Activated naive CD8-positive, alpha-beta T cell treated with anti-CD3 and anti-CD28 coated beads for 36 hours (primary cell): Measurements from ENCODE around the gene PCNT. TPM values are rescaled to one million over a fixed set of nuclear protein-coding genes. Genes with fewer than 3 reads are reported as not detected.

Experiments used
- DNase-seq: peaks from one replicate; pipeline ENCODE4 v3.0.0; 2021
- H3K27ac Mint-ChIP-seq: one replicate; pipeline ENCODE4 v1.8.0; 2022; ENCODE audit warnings: mild to moderate bottlenecking, moderate library complexity, mixed read lengths
- H3K27me3 Mint-ChIP-seq: one replicate; pipeline ENCODE4 v1.8.0; 2022; ENCODE audit warnings: mild to moderate bottlenecking, mixed read lengths
- H3K36me3 Mint-ChIP-seq: one replicate; pipeline ENCODE4 v1.8.0; 2021; ENCODE audit warnings: mild to moderate bottlenecking, mixed read lengths
- H3K4me1 Mint-ChIP-seq: one replicate; pipeline ENCODE4 v1.8.0; 2021; ENCODE audit warnings: mixed read lengths
- H3K4me3 Mint-ChIP-seq: one replicate; pipeline ENCODE4 v1.8.0; 2022; ENCODE audit warnings: mild to moderate bottlenecking, moderate library complexity, mixed read lengths
- H3K9me3 Mint-ChIP-seq: one replicate; pipeline ENCODE4 v1.8.0; 2022; ENCODE audit warnings: mixed read lengths
- total RNA-seq, 2 experiments: library from RNA; stranded (reverse); gene quantifications; one replicate each; pipeline ENCODE4 v1.2.3, GENCODE V29; 2021

PCNT gene
- total RNA-seq, 2 experiments from 2014 or later = 49.4 to 53.4 TPM

- H3K4me1 Mint-ChIP-seq = peaks cover 16% of the 10 kb centered on the region
- H3K36me3 Mint-ChIP-seq = peaks cover 32% of the 10 kb centered on the region
- H3K27me3 Mint-ChIP-seq = no peaks in the 10 kb centered on the region
- no peaks in the 10 kb centered on the region for H3K9me3 Mint-ChIP-seq
- H3K27ac Mint-ChIP-seq = no peak overlapping the region
- no peak for DNase-seq
- no peak overlapping the region for H3K4me3 Mint-ChIP-seq
Measured at GRCh38 chr21:46318464-46318845, 5.5 kb upstream of the PCNT start.

GRCh38 chr21:46319186-46319585, 4.8 kb upstream of the PCNT start:
- Mint-ChIP-seq H3K36me3 (peaks cover 29% of the 10 kb centered on the region), H3K27me3 (no peaks in the 10 kb centered on the region), H3K27ac (no peak overlapping the region), H3K9me3 (no peaks in the 10 kb centered on the region), H3K4me1 (peaks cover 16% of the 10 kb centered on the region), H3K4me3 (no peak overlapping the region)
- DNase-seq = no peak

- Mint-ChIP-seq H3K27me3 (no peaks in the 10 kb centered on the region), H3K27ac (no peak overlapping the region), H3K36me3 (peaks cover 29% of the 10 kb centered on the region), H3K4me3 (peak overlapping the region; percentile 16), H3K4me1 (peaks cover 17% of the 10 kb centered on the region), H3K9me3 (no peaks in the 10 kb centered on the region)
- DNase-seq = no peak
Measured at GRCh38 chr21:46320331-46320801, 3.6 kb upstream of the PCNT start.

- peak overlapping the region; percentile 92 for H3K4me3 Mint-ChIP-seq
- DNase-seq = peak; percentile 28
- no peaks in the 10 kb centered on the region for H3K27me3 Mint-ChIP-seq
- no peaks in the 10 kb centered on the region for H3K9me3 Mint-ChIP-seq
- peak overlapping the region; percentile 93 for H3K27ac Mint-ChIP-seq
- peaks cover 28% of the 10 kb centered on the region for H3K4me1 Mint-ChIP-seq
- peaks cover 39% of the 10 kb centered on the region for H3K36me3 Mint-ChIP-seq
Measured at GRCh38 chr21:46322351-46323226, 1.4 kb upstream of the PCNT start.

DNA sequence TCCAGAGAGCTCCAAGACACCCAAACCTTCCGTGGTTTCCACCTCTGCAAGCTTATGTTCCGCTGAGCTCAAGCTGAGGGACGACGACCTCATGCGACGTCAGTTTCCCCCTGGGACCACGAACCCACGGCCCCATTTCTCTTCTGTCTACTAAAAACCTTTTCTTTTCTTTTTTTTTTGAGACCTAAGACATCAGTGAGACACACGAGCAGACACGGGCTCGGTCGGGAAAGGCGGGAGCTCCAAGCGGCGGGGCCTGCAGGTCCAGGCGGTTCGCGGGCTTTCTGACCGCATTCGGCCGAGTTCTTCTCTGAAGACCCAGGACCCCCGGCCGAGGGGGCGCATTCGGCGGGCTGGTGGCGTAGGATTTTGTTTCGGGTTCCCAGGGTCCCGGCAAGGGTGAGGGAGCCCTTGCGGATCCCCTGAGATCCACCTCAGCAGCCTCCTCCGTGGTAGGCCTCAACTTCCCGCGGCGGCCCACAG, 688 bp upstream of the PCNT start:
- Mint-ChIP-seq H3K4me1 (peaks cover 28% of the 10 kb centered on the region), H3K36me3 (peaks cover 39% of the 10 kb centered on the region), H3K27me3 (no peaks in the 10 kb centered on the region), H3K4me3 (peak overlapping the region; percentile 92), H3K27ac (peak overlapping the region; percentile 93), H3K9me3 (no peaks in the 10 kb centered on the region)
- DNase-seq = no peak

DNA sequence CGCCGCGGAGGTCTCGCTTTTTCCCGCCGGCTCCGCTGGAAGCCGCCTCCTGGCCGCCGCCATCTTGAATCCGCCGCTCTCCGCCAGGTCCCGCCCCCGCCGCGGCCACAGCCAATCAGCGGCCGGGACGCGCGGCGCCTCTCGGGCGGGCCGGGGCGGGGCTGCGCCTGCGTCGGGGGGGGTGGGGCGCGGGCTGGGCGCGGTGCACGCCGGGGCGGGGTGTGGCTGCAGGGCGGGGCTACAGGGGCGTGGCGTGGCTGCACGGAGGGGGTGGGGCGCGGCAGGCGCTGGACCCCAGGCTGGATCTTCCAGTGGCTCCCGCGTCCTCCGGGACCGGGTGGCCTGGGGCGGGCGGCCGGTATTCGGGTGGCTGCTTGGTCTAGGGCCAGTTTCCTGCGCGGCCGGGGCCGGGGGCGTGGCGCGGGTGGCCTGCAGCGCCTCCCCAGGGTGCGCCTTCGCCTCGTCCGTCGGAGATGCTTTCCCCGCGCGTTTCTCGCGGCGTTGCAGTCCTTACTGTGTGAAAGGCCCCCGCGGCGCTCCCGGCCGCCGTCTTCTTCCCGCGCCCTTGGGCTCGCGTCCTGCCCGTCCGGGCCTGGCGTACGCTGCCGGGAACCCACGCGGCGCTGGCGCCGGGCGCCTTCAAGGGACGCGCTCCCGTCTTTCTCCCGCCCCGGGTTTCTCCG, 575 bp downstream of the PCNT start:
- Mint-ChIP-seq H3K4me3 (peak overlapping the region; percentile 92), H3K27me3 (no peaks in the 10 kb centered on the region), H3K36me3 (peaks cover 39% of the 10 kb centered on the region)

DNA sequence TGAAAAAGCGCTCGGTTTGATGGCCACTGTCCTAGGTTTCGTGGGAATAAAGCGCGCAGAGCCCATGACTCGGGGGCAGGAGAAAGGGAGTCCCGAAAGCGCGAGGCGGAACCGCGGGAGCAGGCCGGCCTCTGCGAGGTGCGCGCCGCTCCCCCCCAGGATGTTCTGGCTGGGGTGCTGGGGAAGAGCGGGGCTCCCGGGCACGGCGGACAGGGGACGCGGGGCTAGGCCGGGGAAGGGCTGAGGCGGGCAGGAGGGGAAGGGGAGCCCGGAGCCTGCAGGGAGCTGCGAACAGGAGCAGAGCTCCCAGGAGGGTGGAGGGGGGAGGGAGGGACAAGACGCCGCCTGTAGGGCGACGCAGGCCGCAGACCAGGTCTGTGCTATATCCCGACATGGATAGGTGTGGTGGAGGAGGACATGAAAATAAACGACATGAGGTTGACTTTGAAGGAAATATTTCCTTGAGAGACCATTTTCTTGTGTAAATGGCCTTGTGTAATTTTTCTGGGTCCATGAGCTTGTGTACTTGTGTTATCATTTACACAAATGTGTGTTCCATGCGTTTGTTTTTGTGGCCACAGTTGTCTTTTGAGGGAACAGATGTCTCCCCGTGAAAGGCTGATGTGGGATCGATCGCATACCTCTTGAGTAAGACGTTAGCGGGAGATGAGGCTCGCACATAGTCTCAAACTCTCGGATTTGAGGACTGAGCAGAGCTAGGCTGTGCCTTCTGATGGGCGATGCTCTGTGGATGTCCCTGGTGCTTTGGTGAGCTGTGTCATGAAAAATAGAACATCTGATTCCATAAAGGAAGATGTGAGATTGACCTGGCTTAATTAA, 1.3 kb downstream of the PCNT start:
- H3K4me3 Mint-ChIP-seq = peak overlapping the region; percentile 74
- no peaks in the 10 kb centered on the region for H3K27me3 Mint-ChIP-seq
- peaks cover 28% of the 10 kb centered on the region for H3K4me1 Mint-ChIP-seq
- H3K27ac Mint-ChIP-seq = peak overlapping the region; percentile 72
- DNase-seq = peak; percentile 49
- no peaks in the 10 kb centered on the region for H3K9me3 Mint-ChIP-seq
- H3K36me3 Mint-ChIP-seq = peaks cover 41% of the 10 kb centered on the region

More for the DNA sequence above, 575 bp downstream of the PCNT start:
- Mint-ChIP-seq H3K9me3 (no peaks in the 10 kb centered on the region), H3K4me1 (peaks cover 28% of the 10 kb centered on the region), H3K27ac (peak overlapping the region; percentile 97)
- DNase-seq = peak; percentile 91

DNA sequence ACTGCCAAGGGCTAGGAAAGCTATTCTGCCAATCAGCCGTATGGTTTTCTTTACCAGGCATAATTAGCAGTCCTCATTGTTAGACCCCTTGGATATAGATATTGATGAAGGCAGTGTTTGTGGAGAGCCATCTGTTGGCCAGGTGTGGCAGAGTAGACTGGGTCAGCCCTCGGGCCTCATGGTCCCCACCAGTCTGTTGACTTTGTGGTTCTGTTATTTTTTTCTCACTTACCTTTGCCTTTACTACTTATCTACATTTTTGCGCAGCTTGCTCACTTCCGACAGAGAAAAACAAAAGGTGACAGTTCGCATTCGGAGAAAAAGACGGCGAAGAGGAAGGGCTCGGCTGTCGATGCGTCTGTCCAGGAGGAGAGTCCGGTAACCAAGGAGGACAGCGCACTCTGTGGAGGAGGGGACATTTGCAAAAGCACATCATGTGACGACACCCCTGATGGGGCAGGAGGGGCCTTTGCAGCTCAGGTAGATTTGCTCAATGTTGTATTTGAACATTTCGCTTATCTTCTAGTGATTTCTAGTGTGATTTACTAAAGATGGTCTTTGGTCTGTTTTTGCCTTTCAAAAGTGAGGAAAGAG, 2.3 kb downstream of the PCNT start:
- Mint-ChIP-seq H3K4me3 (peak overlapping the region; percentile 1), H3K36me3 (peaks cover 34% of the 10 kb centered on the region), H3K4me1 (peaks cover 20% of the 10 kb centered on the region), H3K9me3 (no peaks in the 10 kb centered on the region), H3K27me3 (no peaks in the 10 kb centered on the region), H3K27ac (no peak overlapping the region)
- DNase-seq = no peak

- Mint-ChIP-seq H3K27me3 (no peaks in the 10 kb centered on the region), H3K27ac (no peak overlapping the region), H3K9me3 (no peaks in the 10 kb centered on the region), H3K4me3 (no peak overlapping the region), H3K36me3 (peaks cover 25% of the 10 kb centered on the region), H3K4me1 (peaks cover 12% of the 10 kb centered on the region)
- DNase-seq = no peak
Measured at GRCh38 chr21:46327711-46328110, 3.8 kb downstream of the PCNT start.

GRCh38 chr21:46328151-46328550, 4.2 kb downstream of the PCNT start:
- Mint-ChIP-seq H3K36me3 (peaks cover 21% of the 10 kb centered on the region), H3K27me3 (no peaks in the 10 kb centered on the region), H3K9me3 (no peaks in the 10 kb centered on the region), H3K27ac (no peak overlapping the region), H3K4me1 (peaks cover 12% of the 10 kb centered on the region), H3K4me3 (no peak overlapping the region)
- no peak for DNase-seq

GRCh38 chr21:46329796-46330195, 5.8 kb downstream of the PCNT start:
- Mint-ChIP-seq H3K4me1 (peaks cover 12% of the 10 kb centered on the region), H3K27me3 (no peaks in the 10 kb centered on the region), H3K9me3 (no peaks in the 10 kb centered on the region), H3K27ac (no peak overlapping the region), H3K4me3 (no peak overlapping the region), H3K36me3 (peaks cover 19% of the 10 kb centered on the region)
- DNase-seq = no peak

DNA sequence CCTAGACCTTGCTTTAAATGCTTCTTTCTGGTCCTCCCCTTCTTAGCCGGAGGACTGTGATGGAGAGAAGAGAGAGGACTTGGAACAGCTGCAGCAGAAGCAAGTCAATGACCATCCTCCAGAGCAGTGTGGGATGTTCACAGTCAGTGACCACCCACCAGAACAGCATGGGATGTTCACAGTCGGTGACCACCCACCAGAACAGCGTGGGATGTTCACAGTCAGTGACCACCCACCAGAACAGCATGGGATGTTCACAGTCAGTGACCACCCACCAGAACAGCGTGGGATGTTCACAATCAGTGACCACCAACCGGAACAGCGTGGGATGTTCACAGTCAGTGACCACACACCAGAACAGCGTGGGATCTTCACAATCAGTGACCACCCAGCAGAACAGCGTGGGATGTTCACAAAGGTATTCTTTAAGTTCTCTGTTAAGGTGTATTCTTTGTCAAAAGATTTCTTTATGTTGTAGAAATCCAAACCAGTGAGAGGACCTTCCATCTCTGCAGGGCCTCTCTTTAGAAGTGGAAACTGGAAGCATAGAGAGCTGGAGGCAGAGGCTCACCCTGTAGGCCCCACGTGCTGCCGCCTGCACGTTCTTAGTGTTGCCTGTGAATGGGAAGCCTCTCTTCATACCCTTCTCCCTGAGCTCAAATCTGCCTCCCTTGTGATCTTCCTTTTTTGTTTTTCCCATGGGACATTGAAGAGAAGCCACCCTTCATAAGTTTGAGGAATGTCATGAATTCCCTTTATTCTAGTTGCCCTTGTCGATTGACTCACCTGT, 10.6 kb downstream of the PCNT start:
- H3K27me3 Mint-ChIP-seq = no peaks in the 10 kb centered on the region
- no peak overlapping the region for H3K4me3 Mint-ChIP-seq
- no peak overlapping the region for H3K27ac Mint-ChIP-seq
- no peak for DNase-seq
- H3K9me3 Mint-ChIP-seq = no peaks in the 10 kb centered on the region
- no peaks in the 10 kb centered on the region for H3K4me1 Mint-ChIP-seq
- H3K36me3 Mint-ChIP-seq = peaks cover 31% of the 10 kb centered on the region

DNA sequence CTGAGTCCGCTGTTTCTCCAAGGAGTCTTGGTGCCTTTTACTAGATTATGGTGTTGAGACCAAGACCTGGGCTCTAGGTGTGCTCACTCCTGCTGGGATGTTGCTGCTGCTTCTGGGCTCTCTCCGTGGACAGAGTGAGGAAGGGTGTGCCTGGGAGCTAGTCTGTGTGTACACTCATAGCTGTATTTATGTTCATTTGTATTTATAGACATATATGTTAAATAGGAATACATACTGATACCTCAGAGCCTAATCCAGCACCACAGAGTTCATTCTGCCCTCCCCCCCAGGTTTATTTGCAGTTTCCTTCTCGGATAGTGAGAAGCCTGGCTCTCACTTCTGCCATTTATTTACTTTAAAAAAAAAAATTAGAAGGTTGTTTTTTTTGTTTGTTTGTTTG, 12.6 kb downstream of the PCNT start:
- no peak overlapping the region for H3K4me3 Mint-ChIP-seq
- peaks cover 36% of the 10 kb centered on the region for H3K36me3 Mint-ChIP-seq
- H3K4me1 Mint-ChIP-seq = no peaks in the 10 kb centered on the region
- no peaks in the 10 kb centered on the region for H3K27me3 Mint-ChIP-seq
- no peak overlapping the region for H3K27ac Mint-ChIP-seq
- H3K9me3 Mint-ChIP-seq = no peaks in the 10 kb centered on the region
- no peak for DNase-seq

DNA sequence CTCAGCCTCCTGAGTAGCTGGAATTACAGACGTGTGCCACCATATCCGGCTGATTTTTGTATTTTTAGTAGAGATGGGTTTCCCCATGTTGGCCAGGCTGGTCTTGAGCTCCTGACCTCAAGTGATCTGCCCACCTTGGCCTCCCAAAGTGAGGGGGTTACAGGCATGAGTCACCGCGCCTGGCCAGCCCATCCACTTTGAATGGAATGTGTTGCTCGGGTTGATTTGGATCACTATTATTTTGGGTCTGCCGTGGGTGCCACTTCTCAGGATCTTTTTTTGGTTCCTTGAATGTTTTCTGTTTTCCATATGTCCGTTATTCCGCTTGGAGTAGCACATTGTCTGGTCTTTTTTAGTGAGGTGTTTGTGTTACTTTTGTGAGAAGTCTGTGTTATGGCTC, 17.0 kb downstream of the PCNT start:
- no peak overlapping the region for H3K4me3 Mint-ChIP-seq
- H3K36me3 Mint-ChIP-seq = peaks cover 45% of the 10 kb centered on the region
- no peaks in the 10 kb centered on the region for H3K9me3 Mint-ChIP-seq
- H3K27me3 Mint-ChIP-seq = no peaks in the 10 kb centered on the region
- no peak for DNase-seq
- no peak overlapping the region for H3K27ac Mint-ChIP-seq
- peaks cover 4% of the 10 kb centered on the region for H3K4me1 Mint-ChIP-seq
